GM19328 (cell line): ENCODE data around the gene SLAMF6.
A peak's percentile ranks its signal among the peaks of the same experiment; 100 is the strongest.
"Not testable (repeated sequence)": the region's sequence is repeated elsewhere in the genome, so short reads cannot be mapped to it uniquely, and the experiment has no call there.

Source experiments
- ATAC-seq: cut with Tn5 transposase; IDR thresholded peaks from one replicate; pipeline ENCODE4 v1.9.1; 2021; ENCODE audit warnings: mild to moderate bottlenecking, moderate library complexity; ENCODE audit not compliant: unreplicated experiment

The SLAMF6 gene

DNA sequence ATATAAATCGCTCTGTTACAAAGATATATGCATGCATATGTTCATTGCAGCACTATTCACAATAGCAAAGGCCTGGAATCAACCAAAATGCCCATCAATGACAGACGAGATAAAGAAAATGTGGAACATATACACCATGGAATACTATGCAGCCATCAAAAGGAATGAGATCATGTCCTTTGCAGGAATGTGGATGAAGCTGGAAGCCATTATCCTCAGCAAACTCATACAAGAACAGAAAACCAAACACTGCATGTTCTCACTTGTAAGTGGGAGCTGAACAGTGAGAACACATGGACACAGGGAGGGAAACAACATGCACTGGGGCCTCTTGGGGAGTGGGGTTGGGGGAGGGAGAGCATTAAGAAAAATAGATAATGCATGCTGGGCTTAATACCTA lies 5.5 kb downstream of the SLAMF6 start:
- ATAC-seq: not testable (repeated sequence)

DNA sequence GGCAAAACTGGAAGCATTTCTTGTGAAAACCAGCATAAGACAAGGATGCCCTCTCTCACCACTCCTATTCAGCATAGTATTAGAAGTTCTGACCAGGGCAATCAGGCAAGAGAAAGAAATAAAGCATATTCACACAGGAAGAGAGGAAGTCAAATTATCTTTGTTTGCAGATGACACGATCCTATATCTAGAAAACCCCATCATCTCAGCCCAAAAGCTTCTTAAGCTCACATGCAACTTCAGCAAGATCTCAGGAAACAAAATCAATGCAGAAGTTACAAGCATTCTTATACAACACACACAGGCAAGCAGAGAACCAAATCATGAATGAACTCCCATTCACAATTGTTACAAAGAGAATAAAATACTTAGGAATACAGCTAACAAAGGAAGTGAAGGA lies 7.1 kb downstream of the SLAMF6 start:
- not testable (repeated sequence) for ATAC-seq

DNA sequence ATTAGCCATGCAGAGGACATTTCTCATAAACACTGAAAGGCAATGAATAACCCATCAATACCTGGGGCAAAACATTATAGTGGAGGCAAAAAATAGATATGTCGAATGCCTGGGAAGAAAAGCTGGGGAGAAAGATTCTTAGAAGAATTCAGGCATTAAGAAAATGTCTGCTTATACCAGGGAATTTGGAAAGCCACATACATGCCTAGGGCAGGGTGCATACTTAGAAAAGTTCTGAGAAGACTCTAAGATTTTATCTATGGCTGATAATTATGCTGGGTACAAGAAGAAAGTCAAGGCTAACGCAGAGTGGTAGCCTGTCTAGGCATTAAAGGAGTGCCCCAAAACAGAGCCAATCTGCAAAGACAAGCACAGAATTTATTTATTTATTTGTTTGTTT lies 18.4 kb downstream of the SLAMF6 start:
- ATAC-seq: no peak

DNA sequence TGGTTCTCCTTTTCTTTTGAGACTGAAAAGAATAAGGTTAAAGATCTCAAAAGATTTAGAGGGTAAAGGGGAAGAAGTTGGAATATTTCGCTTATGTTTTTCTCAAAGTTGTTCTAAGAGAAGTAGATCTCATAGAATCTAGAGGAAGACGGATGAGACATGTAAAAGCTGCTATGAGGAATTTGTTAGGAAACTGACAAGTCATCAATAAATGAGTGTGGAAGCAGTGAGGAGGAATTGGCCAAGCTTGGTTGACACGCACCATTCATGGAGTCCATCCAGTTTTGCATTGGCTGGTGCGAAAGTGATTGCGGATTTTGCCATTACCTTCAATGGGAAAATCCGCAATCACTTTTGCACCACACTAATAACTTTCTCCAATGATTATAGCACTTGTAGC lies 20.0 kb downstream of the SLAMF6 start:
- ATAC-seq: no peak

DNA sequence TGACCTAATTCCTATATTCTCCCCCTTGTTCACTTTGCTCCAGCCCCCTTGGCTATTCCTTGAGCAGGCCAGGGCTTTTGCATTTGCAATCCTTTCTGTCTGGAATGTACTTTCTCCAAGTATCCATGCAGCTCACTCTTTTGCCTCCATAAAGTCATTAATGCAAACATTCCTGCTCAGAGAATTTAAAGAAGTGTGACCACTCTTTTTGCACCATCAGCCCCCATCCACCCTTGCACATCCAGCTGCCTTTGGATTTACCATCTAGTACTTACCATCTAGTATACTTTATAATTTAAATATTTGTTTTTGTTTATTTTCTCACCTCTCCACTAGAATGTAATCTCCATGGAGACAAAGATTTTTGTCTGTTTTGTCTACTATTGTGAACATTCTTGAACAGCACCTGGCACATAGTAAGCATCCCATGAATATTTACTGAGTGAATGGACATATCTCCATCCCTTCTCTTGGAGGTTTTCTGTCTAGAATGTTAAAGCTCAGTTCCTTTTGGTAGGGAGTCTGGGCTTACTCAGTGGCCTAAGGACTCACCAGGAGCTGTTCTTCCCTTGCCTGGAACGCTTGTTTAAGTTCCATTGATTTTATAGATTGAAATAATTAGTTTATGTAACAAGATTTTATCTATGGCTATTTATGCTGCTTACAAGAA lies 22.6 kb downstream of the SLAMF6 start:
- no peak for ATAC-seq

DNA sequence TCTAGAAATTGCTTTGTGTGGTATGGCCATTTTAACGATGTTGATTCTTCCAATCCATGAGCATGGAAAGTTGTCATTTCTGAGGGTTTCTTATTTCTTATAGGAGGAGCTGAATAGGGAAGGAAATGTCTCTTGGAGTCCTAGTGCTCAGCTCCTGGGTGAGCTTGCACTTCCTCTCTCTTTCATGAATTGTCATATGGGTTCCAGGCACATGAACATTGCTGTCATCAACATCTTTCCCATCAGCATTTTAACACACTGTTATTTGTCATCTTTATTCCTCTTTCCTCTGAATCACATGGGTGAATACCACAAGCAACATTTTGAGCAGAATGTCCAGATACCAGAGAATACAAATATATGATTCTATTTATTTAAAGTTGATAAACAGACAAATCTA lies 23.4 kb downstream of the SLAMF6 start:
- no peak for ATAC-seq

DNA sequence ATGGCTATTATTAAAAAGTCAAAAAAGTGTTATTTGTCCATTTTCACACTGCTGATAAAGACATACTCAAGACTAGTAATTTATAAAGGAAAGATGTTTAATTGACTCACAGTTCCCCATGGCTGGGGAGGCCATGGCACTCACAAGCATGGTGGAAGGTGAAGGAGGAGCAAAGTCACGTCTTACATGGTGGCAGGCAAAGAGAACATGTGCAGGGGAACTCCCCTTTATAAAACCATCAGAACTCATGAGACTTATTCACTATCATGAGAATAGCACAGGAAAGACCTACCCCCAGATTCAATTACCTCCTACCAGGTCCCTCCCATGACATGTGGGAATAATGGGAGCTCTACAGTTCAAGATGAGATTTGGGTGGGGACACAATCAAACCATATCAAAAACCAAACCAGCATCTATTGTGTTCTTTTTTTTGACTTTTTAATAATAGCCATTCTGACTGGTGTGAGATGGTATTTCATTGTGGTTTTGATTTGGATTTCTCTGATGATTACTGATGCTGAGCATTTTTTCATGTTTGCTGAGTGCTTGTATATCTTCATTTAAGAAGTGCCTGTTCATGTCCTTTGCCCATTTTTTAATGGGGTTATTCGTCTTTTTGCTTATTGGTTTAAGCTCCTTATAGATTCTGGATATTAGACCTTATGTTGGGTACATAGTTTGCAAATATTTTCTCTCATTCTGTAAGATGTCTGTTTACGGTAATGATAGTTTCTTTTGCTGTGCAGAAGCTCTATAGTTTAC lies 24.6 kb downstream of the SLAMF6 start:
- not testable (repeated sequence) for ATAC-seq

DNA sequence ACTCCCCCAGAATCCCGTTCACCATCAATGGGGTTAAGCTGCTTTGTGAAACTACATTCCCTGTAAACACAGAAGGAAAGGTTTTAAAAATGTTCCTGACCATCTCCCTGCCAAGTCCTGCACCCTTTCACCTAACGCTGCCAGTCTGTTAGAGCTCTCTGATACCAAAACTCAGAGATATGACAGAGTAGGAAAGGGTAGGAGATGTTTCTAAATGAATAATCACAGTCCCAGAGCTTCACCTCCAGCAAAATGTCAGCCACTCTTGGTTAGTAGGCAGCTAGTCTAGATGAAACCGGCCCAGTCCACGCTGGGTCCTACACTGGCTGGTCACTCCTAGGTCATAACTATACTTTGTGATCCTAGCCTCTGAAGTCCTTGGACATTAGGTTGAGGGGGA lies 26.7 kb downstream of the SLAMF6 start:
- ATAC-seq: no peak

DNA sequence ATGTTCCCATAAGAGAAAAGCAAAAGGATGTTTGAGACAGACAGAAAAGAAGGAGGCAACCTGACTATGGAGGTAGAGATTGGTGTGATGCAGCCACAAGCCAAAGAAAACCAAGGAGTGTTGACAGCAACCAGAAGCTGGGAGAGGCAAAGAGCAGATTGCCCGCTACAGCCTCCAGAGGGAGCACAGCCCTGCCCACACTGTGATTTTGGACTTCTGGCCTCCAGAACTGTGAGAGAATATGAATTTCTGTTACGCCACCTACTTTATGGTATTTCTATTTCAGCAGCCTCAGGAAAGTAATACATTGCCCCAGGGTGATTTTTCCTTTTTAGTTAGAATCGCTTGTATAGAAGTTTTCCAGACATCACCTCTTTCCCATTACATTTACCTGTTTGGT lies 28.4 kb downstream of the SLAMF6 start:
- ATAC-seq: no peak

DNA sequence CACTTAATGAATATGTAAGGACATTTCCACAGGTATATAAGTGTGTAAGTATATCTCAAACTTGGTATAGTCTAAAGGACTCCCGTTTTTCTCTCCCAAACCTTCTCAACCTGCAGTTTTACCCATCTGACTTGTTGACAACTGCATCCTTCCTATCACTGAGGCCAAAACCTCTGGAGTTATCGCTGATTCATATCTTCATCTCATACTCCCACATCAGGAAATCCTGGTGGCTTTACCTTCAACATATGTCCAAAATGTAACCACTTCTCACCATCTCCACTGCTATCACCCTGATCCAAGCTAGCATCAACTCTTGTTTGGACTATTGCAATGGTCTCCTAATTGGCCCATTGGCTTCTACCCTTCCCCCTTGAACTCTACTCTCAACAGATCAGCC lies 30.4 kb downstream of the SLAMF6 start:
- ATAC-seq: no peak

DNA sequence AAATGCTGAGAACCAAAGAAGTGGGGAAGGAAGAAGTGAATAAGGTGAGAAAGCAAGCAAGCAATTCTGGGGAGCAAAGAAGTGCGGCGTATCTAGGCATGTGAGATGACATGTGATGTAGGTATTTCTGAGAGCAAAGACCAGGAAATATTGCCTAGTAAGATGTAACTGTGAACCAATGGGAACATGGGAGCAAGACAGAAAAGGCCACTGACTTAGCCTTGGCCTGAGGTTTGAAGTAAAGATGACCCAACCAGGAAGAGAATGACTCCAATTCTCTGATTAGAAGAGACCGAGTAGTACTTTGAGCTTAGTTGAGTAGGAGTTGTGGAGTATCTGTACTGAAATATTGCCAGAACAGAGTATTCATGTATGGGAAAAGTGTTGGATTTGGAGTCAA lies 31.1 kb downstream of the SLAMF6 start:
- ATAC-seq: no peak

DNA sequence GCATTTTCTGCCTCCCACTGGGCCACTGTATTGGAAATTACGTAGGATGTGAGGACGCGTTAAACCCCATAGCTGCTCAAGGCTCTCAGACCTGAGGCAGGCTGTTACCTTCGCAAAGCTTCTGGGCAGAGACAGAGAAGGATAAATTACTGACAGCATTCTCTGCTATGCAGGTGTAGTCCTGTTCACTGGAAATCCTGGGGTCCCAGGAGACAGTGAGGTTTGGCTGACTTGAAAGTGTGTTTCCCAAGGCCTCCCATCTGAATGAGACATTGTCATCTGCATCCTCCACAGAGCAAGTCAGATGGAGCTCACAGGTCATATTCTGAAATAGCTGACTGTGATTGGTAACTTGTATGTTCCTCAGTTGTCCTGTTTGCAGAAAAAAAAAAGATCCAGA lies 32.0 kb downstream of the SLAMF6 start:
- no peak for ATAC-seq

DNA sequence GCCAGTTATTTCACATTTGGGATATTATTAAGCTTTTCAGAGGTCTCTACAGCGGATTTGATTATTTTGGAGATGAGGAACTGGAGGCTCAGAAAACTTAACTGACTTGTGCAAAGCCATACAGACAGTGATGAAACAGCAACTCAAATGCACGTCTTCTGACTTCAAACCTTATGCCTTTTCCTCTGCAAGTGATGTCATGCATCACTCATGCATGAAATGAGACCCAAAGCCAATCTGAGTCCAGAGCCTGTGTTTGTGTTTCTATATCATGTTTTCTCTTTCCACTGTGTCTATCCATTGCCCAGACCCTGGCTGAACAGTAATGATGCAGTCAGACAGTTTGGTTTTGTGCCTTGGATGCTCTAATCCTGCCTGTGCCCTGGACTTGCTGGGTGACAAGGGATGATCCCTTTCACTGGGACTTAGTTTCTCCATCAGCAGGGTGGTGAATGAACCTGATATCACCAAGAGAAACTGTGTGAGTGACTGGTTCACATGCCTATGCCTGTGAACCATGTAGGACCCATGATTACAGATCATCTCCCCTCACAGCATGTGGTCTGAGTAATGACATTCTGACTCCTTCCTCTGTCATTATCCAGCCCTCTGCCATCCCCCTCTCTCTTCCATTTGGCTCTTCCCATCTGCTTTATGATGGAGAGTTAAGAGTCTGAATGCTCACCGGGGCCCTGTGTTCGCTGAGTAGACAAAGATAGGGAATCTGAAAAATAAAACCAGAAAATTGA lies 33.4 kb downstream of the SLAMF6 start:
- ATAC-seq: no peak

DNA sequence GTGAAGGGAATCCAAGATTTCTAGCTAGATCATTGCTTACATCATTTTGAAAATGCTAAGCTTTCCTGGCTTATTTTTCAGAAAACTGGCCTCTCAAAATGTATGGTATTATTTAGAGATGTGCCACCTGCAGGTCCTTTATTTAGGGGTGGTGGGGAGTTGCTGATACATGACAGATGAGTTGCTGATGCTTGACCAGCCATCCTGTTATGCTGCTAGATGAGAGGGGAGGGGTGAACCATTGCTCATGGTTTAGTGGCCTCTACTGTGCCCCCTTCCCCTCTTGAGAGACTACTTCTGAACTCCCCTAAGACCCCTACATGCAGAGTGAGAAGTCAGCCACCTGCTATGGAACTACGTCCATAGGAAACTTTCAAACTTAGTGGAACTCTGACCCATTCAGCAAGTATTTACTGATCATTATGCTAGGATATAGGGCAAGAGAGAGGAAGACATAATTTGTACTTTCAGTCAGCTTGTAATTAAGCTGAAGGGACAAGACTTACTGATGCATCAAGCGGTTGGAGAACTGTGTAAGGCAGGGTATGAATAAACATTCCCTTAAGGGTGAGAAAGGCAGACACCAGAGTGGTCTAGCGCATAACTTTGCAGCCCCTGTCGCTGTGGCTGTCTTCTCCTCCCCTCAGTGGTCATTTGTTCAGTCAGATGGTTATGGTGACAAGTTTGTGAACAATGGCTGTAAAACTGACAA lies 34.6 kb downstream of the SLAMF6 start:
- peak; percentile 50 for ATAC-seq

DNA sequence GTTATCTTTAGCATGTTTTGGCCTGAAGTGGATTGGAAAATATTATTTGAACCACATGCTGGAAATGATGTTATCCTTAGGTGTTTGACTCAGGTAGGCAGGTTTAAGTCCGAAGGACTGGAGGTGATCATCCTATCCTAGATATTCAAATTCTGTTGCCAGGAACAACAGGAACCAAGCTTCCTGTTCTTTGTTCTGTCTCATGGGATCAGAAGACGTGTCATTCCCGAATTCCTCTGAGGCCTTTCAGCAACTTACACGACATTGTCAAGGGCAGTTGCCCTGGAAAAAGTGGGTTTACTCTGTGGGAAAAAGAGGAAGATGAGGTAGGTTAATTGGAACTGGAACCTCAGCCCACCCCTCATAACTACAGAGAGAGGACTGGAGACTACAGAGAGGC lies 36.6 kb downstream of the SLAMF6 start:
- no peak for ATAC-seq

DNA sequence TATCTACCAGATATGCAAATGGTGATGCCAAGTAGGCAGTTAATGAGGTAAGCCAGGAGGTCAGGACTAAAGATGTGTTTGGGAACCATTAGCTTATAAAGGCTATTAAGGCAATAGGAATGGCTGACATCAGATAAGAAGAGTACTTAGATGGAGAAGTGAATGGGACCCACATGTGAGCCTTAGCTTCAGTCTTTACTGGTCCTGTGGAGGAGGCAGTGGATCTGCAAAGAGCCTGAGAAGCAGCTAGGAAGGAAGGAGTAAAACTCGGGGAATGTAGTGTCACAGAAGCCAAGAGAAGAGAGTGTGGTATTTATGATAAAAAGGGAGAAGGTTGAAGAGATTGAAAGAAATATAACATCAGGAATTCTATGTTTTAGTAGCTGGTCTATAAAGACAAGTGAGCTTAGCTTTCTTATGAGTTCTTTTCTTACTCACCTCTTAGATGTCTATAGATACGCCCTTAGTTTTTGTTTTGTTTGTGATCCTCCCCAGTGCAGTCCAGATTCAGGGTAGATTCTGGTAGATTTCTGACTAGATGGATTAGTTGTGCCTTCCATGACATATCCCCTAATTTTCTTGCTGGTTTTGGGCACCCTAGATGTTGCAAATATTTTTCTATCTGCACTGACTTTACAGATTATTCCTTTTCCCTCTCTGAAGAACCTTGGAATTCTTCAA lies 39.4 kb downstream of the SLAMF6 start:
- ATAC-seq: no peak

DNA sequence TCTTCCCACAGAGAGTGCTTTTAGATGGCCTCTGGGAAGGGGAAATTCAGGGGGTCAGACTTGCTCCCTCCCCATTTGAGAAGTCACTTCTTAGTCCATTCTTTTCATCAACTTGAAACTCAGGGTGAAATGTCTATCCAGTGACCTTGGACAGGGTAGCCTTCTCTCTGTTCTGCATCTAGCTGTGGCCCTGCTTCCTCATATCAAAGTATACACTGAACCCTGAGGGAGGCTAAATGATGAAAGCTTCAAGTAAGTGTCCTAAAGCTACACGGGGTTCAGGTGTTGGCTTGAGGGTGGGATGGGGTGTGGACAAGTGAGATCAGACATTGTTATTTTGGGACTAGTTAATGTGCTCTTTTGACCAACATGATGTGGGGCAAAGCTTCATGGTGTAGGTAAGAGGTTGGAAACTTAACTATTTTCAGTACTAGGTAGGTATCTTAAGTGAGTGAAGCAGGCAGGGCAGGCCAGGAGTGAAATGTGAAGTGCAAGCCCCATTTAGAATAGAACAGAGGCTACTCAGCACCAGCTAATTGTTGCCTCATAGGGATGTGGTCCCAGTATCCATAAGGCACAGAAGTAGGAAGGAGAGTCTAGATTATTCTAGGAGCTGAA lies 41.0 kb downstream of the SLAMF6 start:
- no peak for ATAC-seq

DNA sequence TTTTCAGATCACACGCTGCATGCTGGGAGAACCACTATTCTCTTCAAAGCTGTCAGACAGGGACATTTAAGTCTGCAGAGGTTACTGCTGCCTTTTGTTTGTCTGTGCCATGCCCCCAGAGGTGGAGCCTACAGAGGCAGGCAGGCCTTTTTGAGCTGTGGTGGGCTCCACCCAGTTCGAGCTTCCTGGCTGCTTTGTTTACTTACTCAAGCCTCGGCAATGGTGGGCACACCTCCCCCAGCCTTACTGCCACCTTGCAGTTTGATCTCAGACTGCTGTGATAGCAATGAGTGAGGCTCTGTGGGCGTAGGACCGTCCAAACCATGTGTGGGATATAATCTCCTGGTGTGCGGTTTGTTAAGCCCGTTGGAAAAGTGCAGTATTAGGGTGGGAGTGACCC lies 42.3 kb downstream of the SLAMF6 start:
- not testable (repeated sequence) for ATAC-seq

DNA sequence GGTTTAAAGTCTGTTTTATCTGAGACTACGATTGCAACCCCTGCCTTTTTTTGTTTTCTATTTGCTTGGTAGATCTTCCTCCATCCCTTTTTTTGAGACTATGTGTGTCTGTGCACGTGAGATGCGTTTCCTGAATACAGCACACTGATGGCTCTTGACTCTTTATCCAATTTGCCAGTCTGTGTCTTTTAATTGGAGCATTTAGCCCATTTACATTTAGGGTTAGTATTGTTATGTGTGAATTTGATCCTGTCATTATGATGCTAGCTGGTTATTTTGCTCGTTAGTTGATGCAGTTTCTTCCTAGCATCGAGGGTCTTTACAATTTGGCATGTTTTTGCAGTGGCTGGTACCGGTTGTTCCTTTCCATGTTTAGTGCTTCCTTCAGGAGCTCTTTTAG lies 44.0 kb downstream of the SLAMF6 start:
- not testable (repeated sequence) for ATAC-seq
